GM18505 (cell line): ENCODE results near the gene RPL14.
A peak's percentile ranks its signal among the peaks of the same experiment; 100 is the strongest.
"Not testable (repeated sequence)": the region's sequence is repeated elsewhere in the genome, so short reads cannot be mapped to it uniquely, and the experiment has no call there.

Experiments
- ATAC-seq: cut with Tn5 transposase; IDR thresholded peaks from one replicate; pipeline ENCODE4 v1.9.1; 2021; ENCODE audit not compliant: unreplicated experiment
- POLR2A ChIP-seq: IDR thresholded peaks from 4 replicates; pipeline ENCODE4 v1.6.1; 2011; ENCODE audit warnings: borderline replicate concordance; ENCODE audit not compliant: insufficient read depth, insufficient read length; ENCODE audit errors: extremely low read depth

RPL14 gene

DNA sequence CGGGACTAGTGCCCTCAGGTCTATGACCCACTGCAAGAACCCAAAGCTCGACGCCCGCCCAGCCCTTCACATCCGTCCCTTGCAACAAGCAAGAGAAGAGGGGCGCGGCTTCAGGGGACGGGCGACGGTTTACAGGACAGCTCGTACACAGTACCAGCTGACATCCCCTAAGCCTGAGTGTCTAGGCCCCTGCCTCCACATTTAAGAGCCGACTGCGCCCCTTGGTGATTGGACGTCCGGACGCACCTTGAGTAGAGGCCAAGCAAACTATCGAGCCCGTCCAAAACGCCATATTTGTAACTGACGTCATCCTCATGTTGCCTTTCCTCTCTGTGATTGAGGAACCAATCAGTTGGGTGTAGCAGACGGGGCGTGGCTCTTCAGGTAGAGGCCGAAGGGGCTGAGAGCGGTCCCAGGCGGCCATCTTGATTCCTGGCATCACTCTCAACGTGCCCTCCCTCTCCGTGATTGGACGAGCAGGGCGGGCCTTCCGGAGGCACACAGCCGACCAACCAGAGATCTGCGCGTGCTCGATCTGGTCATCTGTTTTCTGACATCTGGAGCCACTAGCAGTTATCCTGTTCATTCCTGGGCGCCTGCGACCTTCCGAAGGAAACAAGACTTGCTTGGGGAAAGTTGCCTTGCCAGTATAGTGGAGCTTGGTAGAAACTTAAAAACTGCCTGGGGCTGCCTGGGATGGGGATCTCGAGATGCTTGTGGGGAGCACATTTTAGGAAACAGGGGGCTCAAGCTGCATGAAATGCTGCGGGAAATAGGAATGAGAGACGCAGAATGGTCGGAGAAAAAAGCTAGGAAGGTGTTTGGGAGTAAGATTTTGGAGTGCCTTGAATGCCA, 4.0 kb upstream of the RPL14 start:
- TF ChIP-seq POLR2A, result peak; percentile 79
- peak; percentile 93 for ATAC-seq

DNA sequence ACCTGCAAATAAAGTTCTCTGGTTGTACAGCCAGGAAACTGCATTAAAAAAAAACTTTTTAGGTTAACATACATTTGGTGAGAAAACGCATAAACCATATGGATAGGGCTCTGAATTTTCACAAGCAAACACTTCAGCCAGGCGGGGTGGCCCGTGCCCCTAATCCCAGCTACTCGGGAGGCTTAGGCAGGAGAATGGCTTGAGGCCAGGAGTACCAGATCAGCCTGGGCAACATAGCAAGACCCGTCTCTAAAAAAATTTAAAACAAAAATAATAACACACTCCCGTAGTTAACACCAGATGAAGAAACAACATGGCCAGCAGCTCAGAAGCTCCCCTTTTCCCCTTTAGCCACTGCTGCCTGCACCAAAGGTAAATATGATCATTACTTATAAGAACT, 3.2 kb upstream of the RPL14 start:
- TF ChIP-seq POLR2A, result no peak
- ATAC-seq, result no peak

DNA sequence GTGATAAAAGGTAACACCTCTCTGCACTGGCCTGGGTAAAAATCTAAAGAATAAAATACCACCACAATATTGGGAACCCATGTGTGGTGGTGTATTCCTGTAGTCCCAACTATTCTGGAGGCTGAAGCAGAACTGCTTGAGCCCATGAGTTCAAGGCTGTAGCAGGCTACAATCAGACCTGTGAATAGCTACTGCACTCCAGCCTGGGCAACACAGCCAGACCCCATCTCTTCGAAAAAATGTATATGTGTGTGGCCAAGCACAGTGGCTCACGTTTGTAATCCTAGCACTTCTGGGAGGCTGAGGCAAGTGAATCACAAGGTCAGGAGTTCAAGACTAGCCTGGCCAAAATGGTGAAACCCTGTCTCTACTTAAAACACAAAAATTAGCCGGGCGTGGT, 1.8 kb upstream of the RPL14 start:
- no peak for TF ChIP-seq POLR2A
- ATAC-seq, result no peak

DNA sequence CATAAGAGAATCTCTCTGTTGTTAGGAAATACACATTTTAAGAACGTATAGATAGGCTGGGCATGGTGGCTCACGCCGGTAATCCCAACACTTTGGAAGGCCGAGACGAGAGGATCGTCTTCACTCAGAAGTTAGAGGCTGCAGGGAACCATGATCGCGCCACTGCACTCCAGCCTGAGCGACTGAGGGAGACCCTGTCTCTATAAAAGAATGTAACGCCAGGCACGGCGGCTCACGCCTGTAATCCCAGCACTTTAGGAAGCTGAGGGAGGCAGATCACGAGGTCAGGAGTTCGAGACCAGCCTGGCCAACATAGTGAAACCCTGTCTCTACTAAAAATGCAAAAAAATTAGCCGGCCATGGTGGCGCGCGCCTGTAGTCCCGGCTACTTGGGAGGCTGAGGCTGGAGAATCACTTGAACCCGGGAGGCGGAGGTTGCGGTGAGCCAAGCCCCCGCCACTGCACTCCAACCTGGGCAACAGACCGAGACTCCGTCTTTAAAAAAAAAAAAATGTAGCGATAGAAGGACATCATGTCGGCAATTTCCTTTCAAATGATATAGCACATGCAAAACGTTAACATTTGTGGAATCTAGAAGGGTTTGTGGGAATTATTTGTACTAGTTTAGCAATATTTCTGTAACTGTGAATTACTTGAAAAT, 730 bp upstream of the RPL14 start:
- no peak for ATAC-seq
- TF ChIP-seq POLR2A, result no peak

DNA sequence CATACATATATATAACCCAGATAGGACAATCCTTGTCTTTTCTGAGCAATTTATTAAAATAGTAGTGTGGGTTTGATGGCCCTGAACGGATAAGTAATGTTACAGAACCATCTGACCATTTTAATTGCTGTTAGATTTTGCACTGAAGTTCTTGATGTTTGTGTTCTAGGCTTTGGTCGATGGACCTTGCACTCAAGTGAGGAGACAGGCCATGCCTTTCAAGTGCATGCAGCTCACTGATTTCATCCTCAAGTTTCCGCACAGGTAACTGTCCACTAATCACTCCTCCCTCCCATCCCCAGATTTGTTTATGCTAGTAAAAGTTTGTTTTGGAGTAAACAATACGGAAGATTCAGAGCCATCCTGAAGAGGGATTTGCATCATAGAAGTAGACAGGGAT, 1.3 kb downstream of the RPL14 start:
- no peak for TF ChIP-seq POLR2A
- no peak for ATAC-seq

DNA sequence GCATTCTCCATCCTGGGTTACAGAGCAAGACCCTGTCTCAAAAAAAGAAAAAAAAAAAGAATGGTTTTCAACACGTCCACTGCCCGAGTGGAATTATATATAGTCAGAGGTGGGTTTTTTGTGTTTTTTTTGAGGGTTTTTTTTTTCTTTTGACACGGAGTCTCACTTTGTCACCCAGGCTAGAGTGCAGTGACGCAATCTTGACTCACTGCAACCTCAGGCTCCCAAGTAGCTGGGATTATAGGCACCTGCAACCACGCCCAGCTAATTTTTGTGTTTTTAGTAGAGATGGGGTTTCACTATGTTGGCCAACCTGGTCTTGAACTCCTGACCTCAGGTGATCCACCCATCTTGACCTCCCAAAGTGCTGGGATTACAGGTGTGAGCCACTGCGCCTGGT, 3.3 kb downstream of the RPL14 start:
- ATAC-seq, result not testable (repeated sequence)

DNA sequence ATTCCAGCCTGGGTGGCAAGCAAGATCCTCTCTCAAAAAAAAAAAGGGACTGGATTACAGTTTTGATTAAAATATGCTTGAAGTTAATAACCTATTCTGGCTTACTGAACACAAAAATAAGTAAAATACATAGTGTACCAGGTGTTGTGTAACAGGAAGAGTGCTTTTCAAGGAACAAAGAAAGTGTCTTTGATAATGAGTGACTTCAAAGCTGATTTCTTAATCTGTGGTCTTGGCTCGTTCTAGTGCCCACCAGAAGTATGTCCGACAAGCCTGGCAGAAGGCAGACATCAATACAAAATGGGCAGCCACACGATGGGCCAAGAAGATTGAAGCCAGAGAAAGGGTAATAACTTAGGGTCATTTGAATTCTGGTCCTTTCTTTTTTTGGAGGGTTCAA, 4.0 kb downstream of the RPL14 start:
- no peak for TF ChIP-seq POLR2A
- ATAC-seq, result no peak

DNA sequence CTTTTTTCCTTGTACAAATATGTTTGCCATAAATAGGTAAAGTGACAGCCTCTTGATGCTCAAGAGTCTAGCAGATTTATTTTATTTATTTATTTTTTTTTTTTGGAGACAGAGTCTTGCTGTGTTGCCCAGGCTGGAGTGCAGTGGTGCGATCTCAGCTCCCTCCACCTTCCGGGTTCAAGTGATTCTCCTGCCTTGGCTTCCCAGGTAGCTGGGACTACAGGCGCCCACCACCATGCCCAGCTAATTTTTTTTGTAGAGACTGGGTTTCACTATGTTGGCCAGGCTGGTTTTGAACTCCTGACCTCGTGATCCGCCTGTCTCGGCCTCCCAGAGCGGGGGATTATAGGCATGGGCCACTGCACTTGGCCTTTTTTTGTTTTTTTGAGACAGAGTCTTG, 5.7 kb downstream of the RPL14 start:
- ATAC-seq, result not testable (repeated sequence)

DNA sequence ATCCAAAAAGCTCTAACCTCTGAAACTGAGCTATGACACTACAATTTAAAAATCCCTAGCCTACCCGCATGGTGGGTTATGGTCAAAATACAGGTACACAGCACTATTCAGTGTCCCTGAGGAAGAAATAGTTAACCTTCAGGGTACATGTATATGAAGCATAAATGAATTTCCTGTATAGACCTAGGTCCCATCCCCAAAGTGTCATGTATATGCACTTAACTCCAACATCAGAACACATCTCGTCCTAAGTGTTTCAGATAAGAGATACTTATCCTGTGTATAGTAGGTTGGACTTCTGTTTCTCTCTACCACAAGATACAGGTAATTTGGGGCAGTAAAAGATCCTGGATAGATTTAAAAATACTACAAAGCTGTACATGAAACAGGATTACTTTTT, 6.4 kb downstream of the RPL14 start:
- TF ChIP-seq POLR2A, result no peak
- no peak for ATAC-seq

DNA sequence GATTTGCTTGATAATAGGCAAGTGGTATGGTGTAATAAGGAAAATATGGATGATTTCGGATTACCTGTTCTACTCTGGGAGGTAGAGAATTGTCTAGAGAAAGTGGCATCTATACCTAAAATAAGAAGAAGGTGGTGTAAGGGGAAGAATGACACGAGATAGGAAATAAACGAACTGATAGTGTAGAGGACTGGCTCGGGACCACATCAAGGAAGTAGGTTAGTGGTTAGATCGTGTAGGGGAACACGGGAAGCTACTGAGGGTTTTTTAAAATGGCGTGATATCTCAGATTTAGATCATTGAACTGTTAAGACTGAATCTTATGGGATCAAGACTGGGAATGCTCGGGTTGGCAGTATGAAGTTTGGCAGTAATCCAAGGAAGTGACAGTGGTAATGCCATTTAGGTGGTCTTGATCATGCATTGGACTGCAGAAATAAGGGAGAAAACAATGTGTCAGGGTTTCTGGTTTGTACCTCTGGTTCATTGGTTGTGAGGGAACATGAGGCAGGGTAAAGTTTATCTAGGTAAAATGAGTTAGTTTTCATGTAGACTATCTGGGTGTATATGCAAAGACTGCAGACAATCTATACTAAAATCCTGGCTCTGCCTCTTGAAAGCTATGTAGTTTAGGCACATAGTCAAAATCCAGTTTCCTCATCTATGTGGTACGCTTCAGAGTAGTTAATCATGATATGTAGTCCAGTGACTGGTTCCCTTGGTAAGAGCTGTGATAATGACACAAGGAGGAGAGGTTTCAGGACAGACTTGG, 7.4 kb downstream of the RPL14 start:
- no peak for ATAC-seq
- no peak for TF ChIP-seq POLR2A

DNA sequence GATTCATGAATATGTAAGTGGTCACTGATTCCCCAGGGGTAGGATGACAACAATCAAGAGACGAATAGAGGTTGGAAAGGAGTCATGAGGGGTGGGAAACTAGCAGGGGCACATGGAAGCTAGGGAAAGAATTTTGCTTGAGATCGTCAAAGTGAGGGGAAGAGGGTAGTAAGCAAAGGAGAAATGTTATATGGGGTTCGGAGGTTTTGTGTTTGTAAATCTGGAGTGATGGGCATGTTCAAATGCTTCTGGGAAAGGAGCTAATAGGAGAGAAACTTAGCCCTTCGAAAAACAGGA, 7.9 kb downstream of the RPL14 start:
- TF ChIP-seq POLR2A, result no peak
- ATAC-seq, result no peak

DNA sequence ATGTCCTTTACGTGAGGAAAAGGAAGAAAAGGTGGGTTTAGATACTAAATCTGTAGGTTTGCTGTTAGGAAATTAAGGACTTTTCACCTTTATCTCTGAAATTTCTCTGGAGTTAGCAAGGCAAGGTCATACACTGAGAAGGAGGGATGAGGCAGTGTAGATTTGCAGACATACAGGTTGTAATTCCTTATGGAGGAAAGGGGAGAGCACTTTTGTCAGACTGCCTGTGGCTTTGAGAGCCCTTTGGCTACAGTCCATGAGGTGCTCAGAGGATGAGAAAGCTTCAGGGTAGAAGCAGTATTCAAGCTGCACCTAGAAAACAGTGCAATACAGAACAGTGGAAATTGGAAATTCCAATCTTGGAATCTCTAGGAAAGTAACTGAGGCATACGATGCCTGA, 8.3 kb downstream of the RPL14 start:
- no peak for TF ChIP-seq POLR2A
- ATAC-seq, result no peak

DNA sequence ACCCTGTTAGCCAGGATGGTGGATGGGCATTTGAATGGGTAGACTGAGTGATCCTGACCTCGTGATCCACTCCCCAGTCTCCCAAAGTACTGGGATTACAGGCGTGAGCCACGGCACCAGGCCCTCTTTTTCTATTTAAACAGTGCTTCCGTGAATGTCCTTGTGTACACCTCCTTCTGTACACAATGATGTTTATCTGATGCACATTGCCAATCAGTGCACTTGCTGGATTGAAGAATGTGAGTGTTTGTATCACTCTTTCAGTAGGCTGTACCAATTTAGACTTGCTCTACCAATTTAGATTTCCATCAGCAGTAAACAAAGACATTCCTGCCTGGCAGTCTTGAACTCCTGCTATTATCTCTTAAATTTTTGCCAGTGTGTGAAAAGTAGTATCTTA, 10.9 kb downstream of the RPL14 start:
- ATAC-seq, result no peak
- no peak for TF ChIP-seq POLR2A

DNA sequence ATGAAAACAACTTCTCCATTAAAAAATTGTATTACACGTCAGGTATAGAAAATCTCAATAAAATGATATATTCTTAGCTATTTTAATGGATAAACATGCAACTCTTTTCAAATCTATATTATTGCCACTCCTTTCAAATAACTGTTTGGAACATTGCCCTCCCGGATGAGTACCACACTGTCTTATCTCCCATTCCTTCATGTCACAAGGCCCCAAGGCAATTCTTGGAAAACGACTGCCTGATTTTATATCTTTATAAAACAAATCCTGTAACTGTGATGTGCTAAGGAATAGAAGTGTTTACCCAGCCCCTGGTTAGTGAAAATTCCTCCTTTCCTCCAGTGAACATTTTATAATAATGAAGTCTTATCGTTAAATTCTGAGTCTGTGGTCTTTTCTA, 13.6 kb downstream of the RPL14 start:
- no peak for ATAC-seq
- no peak for TF ChIP-seq POLR2A
